GM21529 (cell line): ENCODE data around the gene TRIM27.
A peak's percentile ranks its signal among the peaks of the same experiment; 100 is the strongest.
"Not testable (repeated sequence)": the region's sequence is repeated elsewhere in the genome, so short reads cannot be mapped to it uniquely, and the experiment has no call there.

ENCODE experiments used
- ATAC-seq: cut with Tn5 transposase; IDR thresholded peaks from one replicate; pipeline ENCODE4 v1.9.1; 2021; ENCODE audit not compliant: unreplicated experiment

Gene TRIM27

GRCh38 chr6:28897369-28897745 is 26.4 kb downstream of the TRIM27 start:
- ATAC-seq = no peak

DNA sequence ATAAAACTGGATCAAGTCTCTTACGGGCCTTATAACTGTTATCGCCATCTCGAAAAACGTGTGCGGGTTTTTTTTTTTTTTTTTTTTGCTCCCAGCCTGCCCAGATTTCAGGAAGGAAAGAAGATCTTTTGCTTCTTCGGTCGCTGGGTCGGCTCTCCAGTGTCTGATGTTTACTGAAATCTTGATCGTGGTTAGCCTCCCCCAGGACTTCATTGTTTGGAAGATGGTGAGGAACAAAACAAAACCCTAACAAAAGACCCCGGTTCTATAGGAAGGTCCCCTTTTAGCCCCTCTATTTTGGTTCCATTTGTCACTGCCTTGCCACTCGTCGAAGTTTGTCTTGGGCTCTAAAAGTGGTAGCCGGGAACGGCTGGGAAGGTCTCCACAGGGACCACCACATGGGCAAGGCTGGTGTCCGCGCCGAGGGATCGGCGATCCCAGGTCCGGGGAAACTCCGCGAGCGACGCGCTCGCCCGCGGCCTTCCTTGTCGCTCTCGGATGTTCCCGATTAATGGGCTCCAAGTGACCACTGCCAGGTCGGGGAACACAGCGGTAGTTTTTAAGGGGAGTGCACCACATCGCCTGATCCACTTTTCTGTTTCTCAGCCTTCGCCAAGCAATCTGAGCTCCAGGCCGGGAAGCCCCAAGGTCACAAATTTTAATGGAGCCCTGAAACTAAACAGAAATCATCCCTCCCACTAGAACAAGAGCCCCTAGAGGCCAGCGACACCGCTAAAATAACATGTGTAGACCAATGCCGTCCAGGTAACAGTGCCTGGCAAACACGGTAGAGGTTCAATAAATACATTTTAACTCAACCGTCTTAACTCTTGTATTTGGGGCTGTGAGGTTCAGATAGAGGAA is 27.0 kb downstream of the TRIM27 start:
- peak; percentile 32 for ATAC-seq

GRCh38 chr6:28895131-28895812 is 28.5 kb downstream of the TRIM27 start:
- peak; percentile 70 for ATAC-seq

DNA sequence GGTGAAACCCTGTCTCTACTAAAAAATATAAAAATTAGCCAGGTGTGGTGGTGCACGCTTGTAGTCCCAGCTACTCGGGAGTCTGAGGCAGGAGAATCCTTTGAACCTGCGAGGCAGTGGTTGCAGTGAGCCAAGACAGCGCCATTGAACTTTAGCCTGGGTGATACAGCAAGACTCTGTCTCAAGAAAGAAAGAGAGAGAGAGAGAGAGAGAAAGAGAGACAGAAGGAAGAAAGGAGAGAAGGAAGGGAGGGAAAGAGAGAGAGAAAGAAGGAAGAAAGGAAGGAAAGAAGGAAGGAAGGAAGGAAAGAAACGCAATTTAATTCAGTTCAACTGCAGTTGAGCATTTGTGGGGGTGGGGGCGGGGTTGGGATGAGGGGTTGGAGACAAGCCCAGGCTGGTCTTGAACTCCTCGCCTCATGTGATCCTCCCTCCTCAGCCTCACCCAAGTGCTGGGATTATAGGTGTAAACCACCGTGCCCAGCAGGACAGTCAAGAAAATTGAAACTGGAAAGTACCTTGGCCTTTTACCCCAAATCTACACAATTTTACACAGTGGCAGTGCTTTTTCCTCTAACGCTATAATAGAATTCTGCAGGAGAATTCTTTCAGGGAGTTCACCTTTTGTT is 30.5 kb downstream of the TRIM27 start:
- ATAC-seq = no peak

- ATAC-seq = no peak
Measured at GRCh38 chr6:28892525-28892924, 31.3 kb downstream of the TRIM27 start.

GRCh38 chr6:28887796-28888496 is 35.8 kb downstream of the TRIM27 start:
- no peak for ATAC-seq

DNA sequence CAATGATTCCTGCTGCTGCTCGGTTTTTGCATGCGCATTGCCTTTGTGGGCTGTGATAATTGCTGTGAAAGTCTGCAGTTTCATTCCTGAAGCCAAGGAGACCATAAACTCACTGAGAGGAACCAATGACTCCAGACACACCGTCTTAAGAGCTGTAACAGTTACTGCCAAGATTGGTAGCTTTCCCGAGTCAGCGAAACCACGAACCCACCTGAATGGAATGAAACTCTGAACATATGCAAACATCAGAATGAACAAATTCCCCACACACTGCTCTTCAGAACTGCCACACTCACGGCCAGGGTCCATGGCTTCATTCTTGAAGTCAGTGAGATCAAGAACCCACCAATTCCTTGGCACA is 37.7 kb downstream of the TRIM27 start:
- ATAC-seq = no peak

- ATAC-seq = no peak
Measured at GRCh38 chr6:28884423-28885131, 39.2 kb downstream of the TRIM27 start.

DNA sequence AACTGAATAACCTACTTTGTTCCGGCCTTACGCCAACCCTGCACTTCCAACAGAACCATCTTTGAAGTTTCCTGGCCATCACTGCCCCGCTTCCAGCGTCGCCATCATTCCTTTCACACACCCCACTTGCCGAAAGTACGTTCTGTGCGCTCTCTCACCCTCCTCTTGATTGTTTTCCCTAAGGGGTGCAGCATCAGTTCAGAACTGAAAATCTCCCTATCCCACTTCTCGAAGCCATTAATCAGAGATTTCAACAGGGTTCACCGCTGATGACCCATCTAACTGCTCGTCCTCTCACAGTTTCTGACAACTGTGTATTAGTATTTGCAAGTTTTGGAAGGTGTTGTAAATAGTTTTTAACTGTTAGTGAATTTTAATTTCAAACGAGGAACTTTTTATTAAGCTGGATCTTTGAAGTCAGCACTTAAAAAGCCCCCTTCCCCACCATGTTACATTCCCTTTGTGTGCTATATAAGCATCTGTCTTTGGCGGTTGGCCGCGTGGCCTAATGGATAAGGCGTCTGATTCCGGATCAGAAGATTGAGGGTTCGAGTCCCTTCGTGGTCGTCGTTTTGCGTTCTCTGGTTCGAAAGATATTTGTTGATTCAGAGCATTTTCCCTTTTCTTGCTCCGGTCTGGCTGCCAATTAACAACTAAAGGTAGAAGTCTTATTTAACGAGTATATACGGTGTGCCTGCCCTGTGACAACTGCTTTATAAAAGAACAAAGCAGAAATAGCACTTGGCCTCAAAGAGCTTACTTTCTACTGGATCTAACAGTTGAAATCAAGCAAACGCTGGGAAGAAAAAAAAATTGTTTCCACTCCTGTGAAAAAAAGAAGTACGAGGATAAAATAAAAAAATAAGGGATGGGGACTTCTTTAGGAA is 42.6 kb downstream of the TRIM27 start:
- ATAC-seq = no peak

- ATAC-seq = no peak
Measured at GRCh38 chr6:28880519-28880893, 43.3 kb downstream of the TRIM27 start.

- no peak for ATAC-seq
Measured at GRCh38 chr6:28876710-28877109, 47.1 kb downstream of the TRIM27 start.

- no peak for ATAC-seq
Measured at GRCh38 chr6:28875191-28875747, 48.5 kb downstream of the TRIM27 start.

GRCh38 chr6:28872157-28872817 is 51.5 kb downstream of the TRIM27 start:
- ATAC-seq = not testable (repeated sequence)

DNA sequence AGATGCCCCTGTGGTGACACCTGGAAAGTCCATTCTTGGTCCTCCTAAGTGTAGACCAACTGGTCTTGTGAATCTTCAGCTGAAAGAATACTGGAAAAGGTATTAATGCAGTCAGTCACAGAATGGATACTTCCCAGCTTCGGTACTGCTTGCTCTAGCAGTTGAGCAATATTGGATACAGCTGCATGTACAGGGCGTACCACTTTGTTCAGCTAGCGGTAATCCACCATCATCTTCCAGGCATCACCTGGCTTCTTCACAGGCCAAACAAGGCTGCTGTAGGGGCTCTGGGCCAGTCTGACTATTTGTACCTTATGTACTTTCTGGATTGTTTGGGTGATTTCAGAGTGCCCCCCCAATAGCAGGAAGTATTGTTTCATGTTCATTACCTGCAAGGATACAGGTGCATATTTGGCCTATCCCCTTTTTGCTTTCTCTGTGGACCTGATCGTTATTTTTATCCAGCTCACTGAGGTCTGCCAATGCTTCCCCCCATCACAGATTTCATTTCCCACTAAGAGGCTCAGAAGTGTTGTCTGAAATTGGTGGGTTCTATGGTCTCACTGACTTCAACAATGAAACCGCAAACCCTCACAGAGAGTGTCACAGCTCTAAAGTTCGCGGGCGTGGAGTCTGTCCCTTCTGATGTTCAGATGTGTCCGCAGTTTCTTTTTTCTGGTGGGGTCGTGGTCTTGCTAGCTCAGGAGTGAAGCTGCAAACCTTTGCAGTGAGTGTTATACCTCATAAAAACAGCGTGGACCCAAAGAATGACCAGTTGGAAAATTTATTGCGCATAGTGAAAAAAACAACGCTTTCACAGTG is 52.2 kb downstream of the TRIM27 start:
- ATAC-seq = no peak

- no peak for ATAC-seq
Measured at GRCh38 chr6:28868873-28869272, 54.9 kb downstream of the TRIM27 start.

DNA sequence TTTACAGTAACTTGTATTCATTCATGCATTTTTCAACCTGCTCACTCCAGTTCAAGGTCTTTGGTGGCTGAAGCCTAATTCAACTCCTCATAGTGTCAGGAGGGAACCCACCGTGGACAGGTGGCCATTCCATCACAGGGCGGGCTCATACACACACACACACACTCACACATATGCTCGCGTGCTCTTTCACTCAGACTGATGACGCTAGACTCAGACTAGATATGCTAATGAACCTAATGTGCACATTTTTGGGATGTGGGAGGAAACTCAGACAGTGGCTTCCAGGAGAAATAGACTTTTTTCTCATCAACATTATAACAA is 56.7 kb downstream of the TRIM27 start:
- ATAC-seq = peak; percentile 10

DNA sequence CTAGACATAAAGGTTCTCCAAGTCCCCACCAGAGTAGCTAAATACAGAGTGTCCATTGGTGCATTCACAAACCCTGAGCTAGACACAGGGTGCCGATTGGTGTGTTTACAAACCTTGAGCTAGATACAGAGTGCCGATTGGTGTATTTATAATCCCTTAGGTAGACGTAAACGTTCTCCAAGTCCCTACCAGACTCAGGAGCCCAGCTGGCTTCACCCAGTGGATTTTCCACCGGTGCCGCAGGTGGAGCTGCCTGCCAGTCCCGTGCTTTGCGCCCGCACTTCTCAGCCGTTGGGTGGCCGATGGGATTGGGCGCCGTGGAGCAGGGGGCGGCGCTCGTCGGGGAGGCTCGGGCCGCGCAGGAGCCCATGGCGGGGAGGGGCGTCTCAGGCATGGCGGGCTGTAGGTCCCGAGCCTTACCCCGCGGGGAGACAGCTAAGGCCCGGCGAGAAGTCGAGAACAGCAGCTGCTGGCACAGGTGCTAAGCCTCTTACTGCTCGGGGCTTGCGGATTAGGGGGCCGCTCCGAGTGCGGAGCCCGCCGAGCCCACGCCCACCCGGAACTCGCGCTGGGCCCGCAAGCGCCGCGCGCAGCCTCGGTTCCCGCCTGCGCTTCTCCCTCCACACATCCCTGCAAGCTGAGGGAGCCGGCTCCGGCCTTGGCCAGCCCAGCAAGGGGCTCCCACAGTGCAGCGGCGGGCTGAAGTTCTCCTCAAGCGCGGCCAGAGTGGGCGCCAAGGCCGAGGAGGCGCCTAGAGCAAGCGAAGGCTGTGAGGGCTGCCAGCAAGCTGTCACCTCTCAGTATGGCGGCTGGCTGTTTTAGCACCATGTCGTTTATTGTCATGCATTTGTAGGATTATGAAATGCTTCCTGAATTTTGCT is 57.3 kb downstream of the TRIM27 start:
- peak; percentile 52 for ATAC-seq
